MCF 10A (cell line): ENCODE data around the gene CSF3R. TPM values are rescaled to one million over a fixed set of nuclear protein-coding genes. Genes with fewer than 3 reads are reported as not detected.
"Not testable (repeated sequence)": the region's sequence is repeated elsewhere in the genome, so short reads cannot be mapped to it uniquely, and the experiment has no call there.

Experiments
- BruUV-seq: library from RNA; stranded (reverse); fragments of 400-500 nt; replicated peaks from 2 replicates; lab custom pipeline; 2021; lab: Mats Ljungman, UMichigan
- CTCF ChIA-PET: fragments of 300-600 bp; sonication (Branson Sonifier 250); formaldehyde crosslinking; extraction: SDS; loops from one replicate; lab custom pipeline; 2021; ENCODE audit warnings: antibody characterized with exemption, inconsistent platforms; lab: Yijun Ruan, JAX
- POLR2A ChIA-PET: fragments of 300-600, 350-650 bp; sonication (Branson Sonifier 250); formaldehyde crosslinking; extraction: SDS; loops from one replicate; lab custom pipeline; 2020; ENCODE audit warnings: antibody characterized with exemption, inconsistent platforms; lab: Yijun Ruan, JAX
- DNase-seq: peaks from one replicate; pipeline ENCODE4 v3.0.0-alpha.2; 2018; ENCODE audit not compliant: unreplicated experiment
- H3K27ac Mint-ChIP-seq: one replicate; pipeline ENCODE4 v1.8.0; 2022; ENCODE audit warnings: mild to moderate bottlenecking, low read depth, mixed read lengths; ENCODE audit not compliant: unreplicated experiment
- H3K27me3 Mint-ChIP-seq: one replicate; pipeline ENCODE4 v1.8.0; 2022; ENCODE audit warnings: mixed read lengths; ENCODE audit not compliant: insufficient read depth, unreplicated experiment
- H3K36me3 Mint-ChIP-seq: one replicate; pipeline ENCODE4 v1.8.0; 2022; ENCODE audit warnings: mild to moderate bottlenecking, moderate library complexity, mixed read lengths; ENCODE audit not compliant: insufficient read depth, unreplicated experiment
- H3K4me1 Mint-ChIP-seq: one replicate; pipeline ENCODE4 v1.8.0; 2022; ENCODE audit warnings: mixed read lengths; ENCODE audit not compliant: insufficient read depth, unreplicated experiment
- H3K4me3 Mint-ChIP-seq: one replicate; pipeline ENCODE4 v1.8.0; 2022; ENCODE audit warnings: mild to moderate bottlenecking, moderate library complexity, mixed read lengths; ENCODE audit not compliant: unreplicated experiment
- H3K9me3 Mint-ChIP-seq: one replicate; pipeline ENCODE4 v1.8.0; 2022; ENCODE audit warnings: mixed read lengths; ENCODE audit not compliant: unreplicated experiment
- intact Hi-C: fragments of 100-400 bp; cut with micrococcal nuclease; formaldehyde crosslinking; loops from 2 replicates; pipeline ENCODE4 v1.14.1; 2022
- total RNA-seq: library from RNA; stranded (reverse); gene quantifications from 2 replicates; pipeline ENCODE4 v1.2.3, GENCODE V29; 2022
- TF ChIP-seq, protein P1 (sequence below): fragments of 200-600 bp; IDR thresholded peaks from one replicate; pipeline ENCODE4 v1.8.0; 2022; ENCODE audit warnings: antibody characterized with exemption, mild to moderate bottlenecking; ENCODE audit not compliant: unreplicated experiment

The CSF3R gene
- total RNA-seq, 1 experiment from 2014 or later: not detected

- no peak overlapping the region for H3K27ac Mint-ChIP-seq
- DNase-seq: no peak
- CTCF ChIA-PET: interaction anchor here (1.9 kb wide), 1 partner anchor 19 kb away, joined by 15 read pairs; no protein-coding TSS in a partner anchor
- no peaks in the 10 kb centered on the region for H3K4me1 Mint-ChIP-seq
- no peaks in the 10 kb centered on the region for H3K36me3 Mint-ChIP-seq
- no peaks in the 10 kb centered on the region for H3K9me3 Mint-ChIP-seq
- no TSS peak for BruUV-seq
- POLR2A ChIA-PET: no interaction called here
- no peak overlapping the region for H3K4me3 Mint-ChIP-seq
- TF ChIP-seq, protein P1, sequence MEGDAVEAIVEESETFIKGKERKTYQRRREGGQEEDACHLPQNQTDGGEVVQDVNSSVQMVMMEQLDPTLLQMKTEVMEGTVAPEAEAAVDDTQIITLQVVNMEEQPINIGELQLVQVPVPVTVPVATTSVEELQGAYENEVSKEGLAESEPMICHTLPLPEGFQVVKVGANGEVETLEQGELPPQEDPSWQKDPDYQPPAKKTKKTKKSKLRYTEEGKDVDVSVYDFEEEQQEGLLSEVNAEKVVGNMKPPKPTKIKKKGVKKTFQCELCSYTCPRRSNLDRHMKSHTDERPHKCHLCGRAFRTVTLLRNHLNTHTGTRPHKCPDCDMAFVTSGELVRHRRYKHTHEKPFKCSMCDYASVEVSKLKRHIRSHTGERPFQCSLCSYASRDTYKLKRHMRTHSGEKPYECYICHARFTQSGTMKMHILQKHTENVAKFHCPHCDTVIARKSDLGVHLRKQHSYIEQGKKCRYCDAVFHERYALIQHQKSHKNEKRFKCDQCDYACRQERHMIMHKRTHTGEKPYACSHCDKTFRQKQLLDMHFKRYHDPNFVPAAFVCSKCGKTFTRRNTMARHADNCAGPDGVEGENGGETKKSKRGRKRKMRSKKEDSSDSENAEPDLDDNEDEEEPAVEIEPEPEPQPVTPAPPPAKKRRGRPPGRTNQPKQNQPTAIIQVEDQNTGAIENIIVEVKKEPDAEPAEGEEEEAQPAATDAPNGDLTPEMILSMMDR: no peak
- intact Hi-C loops: no loop called here
- peaks cover 38% of the 10 kb centered on the region for H3K27me3 Mint-ChIP-seq
Observed at GRCh38 chr1:36497207-36497606, 14.5 kb upstream of the CSF3R start.

DNA sequence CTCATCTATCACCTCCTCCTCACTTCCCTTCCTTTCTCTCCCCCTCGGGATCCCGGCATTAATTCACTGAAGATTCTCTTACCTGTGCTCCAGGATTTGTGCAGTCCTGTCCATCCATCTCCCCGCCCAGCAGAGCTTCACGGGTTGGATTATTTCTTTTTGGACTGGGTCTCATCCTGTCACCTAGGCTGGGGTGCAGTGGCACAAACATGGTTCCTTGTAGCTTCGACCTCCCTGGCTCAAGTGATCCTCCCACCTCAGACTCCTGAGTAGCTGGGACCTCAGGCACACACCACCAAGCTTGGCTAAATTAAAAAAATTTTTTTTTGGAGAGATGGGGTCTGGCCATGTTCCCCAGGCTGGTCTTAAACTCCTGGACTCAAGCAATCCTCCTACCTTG, 12.3 kb upstream of the CSF3R start:
- no peaks in the 10 kb centered on the region for H3K9me3 Mint-ChIP-seq
- ChIA-PET POLR2A (no interaction called here), CTCF (interaction anchor here (0.6 to 1.2 kb wide), 2 partner anchors 24 to 829 kb away, joined by 3 read pairs; no protein-coding TSS in a partner anchor)
- no peak for DNase-seq
- BruUV-seq: no TSS peak
- H3K4me3 Mint-ChIP-seq: no peak overlapping the region
- H3K27me3 Mint-ChIP-seq: peaks cover 36% of the 10 kb centered on the region
- TF ChIP-seq, protein P1: no peak
- H3K27ac Mint-ChIP-seq: no peak overlapping the region
- H3K4me1 Mint-ChIP-seq: no peaks in the 10 kb centered on the region
- intact Hi-C loops: no loop called here
- no peaks in the 10 kb centered on the region for H3K36me3 Mint-ChIP-seq

GRCh38 chr1:36493524-36493923, 10.8 kb upstream of the CSF3R start:
- intact Hi-C loops: no loop called here
- Mint-ChIP-seq H3K27ac (no peak overlapping the region), H3K9me3 (no peaks in the 10 kb centered on the region), H3K36me3 (no peaks in the 10 kb centered on the region), H3K4me1 (no peaks in the 10 kb centered on the region), H3K27me3 (peaks cover 32% of the 10 kb centered on the region), H3K4me3 (no peak overlapping the region)
- ChIA-PET CTCF (interaction anchor here (0.6 kb wide), 1 partner anchor 8 kb away, joined by 5 read pairs; no protein-coding TSS in a partner anchor), POLR2A (no interaction called here)
- no TSS peak for BruUV-seq
- TF ChIP-seq, protein P1: no peak
- DNase-seq: no peak

DNA sequence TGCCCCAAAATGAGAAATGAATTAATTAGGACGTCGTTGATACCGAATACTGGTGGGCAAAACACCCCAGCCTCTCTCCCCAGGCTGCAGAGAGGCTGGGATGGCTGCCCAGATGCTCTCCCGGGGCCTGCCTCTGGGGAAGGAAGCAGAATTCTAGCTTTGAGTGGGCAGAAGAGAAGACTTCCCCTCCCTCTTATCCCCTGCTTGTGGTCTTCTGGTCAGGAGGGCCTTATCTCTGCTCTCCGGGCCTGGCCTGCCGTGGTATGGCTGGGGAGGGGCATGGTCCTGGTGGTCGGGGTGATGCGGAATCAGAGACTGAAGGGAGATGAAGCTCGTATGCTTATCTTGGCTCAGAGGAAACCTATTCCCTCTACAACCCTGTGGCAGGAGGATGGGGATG, 9.8 kb upstream of the CSF3R start:
- no peak overlapping the region for H3K27ac Mint-ChIP-seq
- peaks cover 24% of the 10 kb centered on the region for H3K27me3 Mint-ChIP-seq
- H3K4me1 Mint-ChIP-seq: no peaks in the 10 kb centered on the region
- ChIA-PET CTCF (interaction anchor here (0.5 to 1.7 kb wide), 2 partner anchors 83 to 181 kb away, joined by 3 to 5 read pairs; no protein-coding TSS in a partner anchor), POLR2A (no interaction called here)
- TF ChIP-seq, protein P1: no peak
- BruUV-seq: no TSS peak
- H3K4me3 Mint-ChIP-seq: no peak overlapping the region
- no peaks in the 10 kb centered on the region for H3K9me3 Mint-ChIP-seq
- intact Hi-C loops: no loop called here
- H3K36me3 Mint-ChIP-seq: no peaks in the 10 kb centered on the region
- no peak for DNase-seq

GRCh38 chr1:36489258-36490051, 6.7 kb upstream of the CSF3R start:
- BruUV-seq, POLR2A ChIA-PET, H3K36me3 Mint-ChIP-seq, intact Hi-C loops, DNase-seq, H3K4me1 Mint-ChIP-seq, H3K27ac Mint-ChIP-seq, H3K4me3 Mint-ChIP-seq, H3K9me3 Mint-ChIP-seq, CTCF ChIA-PET: not testable (repeated sequence)
- peaks cover 15% of the 10 kb centered on the region for H3K27me3 Mint-ChIP-seq
